GM21576 (cell line): ENCODE results near the gene ANXA9.

Source experiments
- ATAC-seq: cut with Tn5 transposase; IDR thresholded peaks from one replicate; pipeline ENCODE4 v1.9.1; 2021; ENCODE audit warnings: mild to moderate bottlenecking, moderate library complexity; ENCODE audit not compliant: unreplicated experiment

ANXA9 gene

GRCh38 chr1:151002051-151002450 is 20.0 kb downstream of the ANXA9 start:
- no peak for ATAC-seq

- no peak for ATAC-seq
Measured at GRCh38 chr1:151002611-151003010, 20.5 kb downstream of the ANXA9 start.

GRCh38 chr1:151003180-151003579 is 21.1 kb downstream of the ANXA9 start:
- ATAC-seq, result no peak

- no peak for ATAC-seq
Measured at GRCh38 chr1:151005729-151006319, 23.7 kb downstream of the ANXA9 start.

- ATAC-seq, result no peak
Measured at GRCh38 chr1:151006327-151007052, 24.4 kb downstream of the ANXA9 start, which contains the start of gene MINDY1. MINDY1 (minus strand) TSS chr1:151006902; CDS start chr1:151002617, 4,285 bp downstream.

- no peak for ATAC-seq
Measured at GRCh38 chr1:151007853-151008243, 25.8 kb downstream of the ANXA9 start.

- peak; percentile 75 for ATAC-seq
Measured at GRCh38 chr1:151008244-151009205, 26.4 kb downstream of the ANXA9 start, which contains the start of gene PRUNE1. PRUNE1 (plus strand) TSS chr1:151008449; CDS start chr1:151008633, 184 bp downstream.

GRCh38 chr1:151009206-151009587 is 27.1 kb downstream of the ANXA9 start:
- no peak for ATAC-seq

- ATAC-seq, result no peak
Measured at GRCh38 chr1:151009674-151010345, 27.7 kb downstream of the ANXA9 start.

GRCh38 chr1:151010346-151010726 is 28.2 kb downstream of the ANXA9 start:
- ATAC-seq, result no peak

GRCh38 chr1:151011154-151011850 is 29.2 kb downstream of the ANXA9 start:
- ATAC-seq, result no peak

- no peak for ATAC-seq
Measured at GRCh38 chr1:151012684-151013471, 30.8 kb downstream of the ANXA9 start.

GRCh38 chr1:151013518-151013917 is 31.4 kb downstream of the ANXA9 start:
- no peak for ATAC-seq

- ATAC-seq, result no peak
Measured at GRCh38 chr1:151024540-151025146, 42.6 kb downstream of the ANXA9 start.

- ATAC-seq, result no peak
Measured at GRCh38 chr1:151026460-151026859, 44.4 kb downstream of the ANXA9 start.

GRCh38 chr1:151032164-151032563 is 50.1 kb downstream of the ANXA9 start:
- ATAC-seq, result no peak

GRCh38 chr1:151035167-151035566 is 53.1 kb downstream of the ANXA9 start:
- ATAC-seq, result no peak

- ATAC-seq, result no peak
Measured at GRCh38 chr1:151036356-151036755, 54.3 kb downstream of the ANXA9 start, which contains the start of gene BNIPL. BNIPL (plus strand) TSS chr1:151036586; CDS start chr1:151036726, 140 bp downstream.

GRCh38 chr1:151037032-151037431 is 54.9 kb downstream of the ANXA9 start:
- no peak for ATAC-seq
